Gastroesophageal sphincter (tissue), 3 donors: ENCODE results near the gene KIRREL3.

Experiments used
- EP300 ChIP-seq: sonication (generic); formaldehyde crosslinking; IDR thresholded peaks from one replicate; pipeline ENCODE4 v1.6.1; 2017; ENCODE audit warnings: antibody characterized with exemption, mild to moderate bottlenecking
- TF ChIP-seq, protein P1 (sequence below), 4 experiments: fragments of 200-600 bp in 2 of 4; fragments of 450-650 bp in 2 of 4; sonication (generic) in 1 of 4; IDR thresholded peaks; one replicate each; pipeline ENCODE4 v1.5.1; 2017 to 2019; ENCODE audit warnings: antibody characterized with exemption in 4 of 4, mild to moderate bottlenecking in 2 of 4, moderate library complexity in 2 of 4

GRCh38 chr11:126424471-126425039 lies 576.0 kb downstream of the KIRREL3 start:
- TF ChIP-seq, protein P1, sequence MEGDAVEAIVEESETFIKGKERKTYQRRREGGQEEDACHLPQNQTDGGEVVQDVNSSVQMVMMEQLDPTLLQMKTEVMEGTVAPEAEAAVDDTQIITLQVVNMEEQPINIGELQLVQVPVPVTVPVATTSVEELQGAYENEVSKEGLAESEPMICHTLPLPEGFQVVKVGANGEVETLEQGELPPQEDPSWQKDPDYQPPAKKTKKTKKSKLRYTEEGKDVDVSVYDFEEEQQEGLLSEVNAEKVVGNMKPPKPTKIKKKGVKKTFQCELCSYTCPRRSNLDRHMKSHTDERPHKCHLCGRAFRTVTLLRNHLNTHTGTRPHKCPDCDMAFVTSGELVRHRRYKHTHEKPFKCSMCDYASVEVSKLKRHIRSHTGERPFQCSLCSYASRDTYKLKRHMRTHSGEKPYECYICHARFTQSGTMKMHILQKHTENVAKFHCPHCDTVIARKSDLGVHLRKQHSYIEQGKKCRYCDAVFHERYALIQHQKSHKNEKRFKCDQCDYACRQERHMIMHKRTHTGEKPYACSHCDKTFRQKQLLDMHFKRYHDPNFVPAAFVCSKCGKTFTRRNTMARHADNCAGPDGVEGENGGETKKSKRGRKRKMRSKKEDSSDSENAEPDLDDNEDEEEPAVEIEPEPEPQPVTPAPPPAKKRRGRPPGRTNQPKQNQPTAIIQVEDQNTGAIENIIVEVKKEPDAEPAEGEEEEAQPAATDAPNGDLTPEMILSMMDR (IDR thresholded peaks at IDR 0.05): no peak
- no peak for TF ChIP-seq EP300
